Gastrocnemius medialis (tissue), 4 donors: ENCODE data around the gene IFRD2.
"Not testable (repeated sequence)": the region's sequence is repeated elsewhere in the genome, so short reads cannot be mapped to it uniquely, and the experiment has no call there.

Experiments used
- POLR2A ChIP-seq, 2 donors: fragments of 450-650 bp; IDR thresholded peaks; one replicate each; pipeline ENCODE4 v1.6.1; 2017; ENCODE audit warnings: antibody characterized with exemption in 2 of 2, mild to moderate bottlenecking in 2 of 2, moderate library complexity in 2 of 2
- TF ChIP-seq, protein P1 (sequence below), 5 experiments: fragments of 450-650 bp in 3 of 5; fragments of 200-600 bp in 2 of 5; sonication (generic) in 2 of 5; IDR thresholded peaks in 4 of 5; conservative IDR thresholded peaks in 1 of 5; 1 replicate in 4 of 5; 2 replicates in 1 of 5; pipeline ENCODE4 v1.5.1; 2016 to 2019; ENCODE audit warnings: antibody characterized with exemption in 5 of 5, mild to moderate bottlenecking in 3 of 5, moderate library complexity in 3 of 5

DNA sequence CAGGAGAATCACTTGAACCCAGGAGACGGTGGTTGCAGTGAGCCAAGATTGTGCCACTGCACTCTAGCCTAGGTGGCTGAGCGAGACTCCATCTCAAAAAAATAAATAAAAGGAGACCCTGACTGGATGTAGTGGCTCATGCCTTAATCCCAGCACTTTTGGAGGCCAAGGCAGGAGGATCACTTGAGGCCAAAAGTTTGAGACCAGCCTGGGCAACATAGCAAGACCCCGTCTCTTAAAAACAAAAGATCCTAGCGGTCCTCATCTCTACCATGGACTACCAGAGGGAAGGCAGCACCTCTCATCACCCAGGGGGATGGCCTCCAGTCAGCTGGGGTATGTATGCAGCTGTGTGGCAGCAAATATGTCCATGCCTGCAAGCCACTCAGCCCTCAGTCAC lies 30.0 kb downstream of the IFRD2 start:
- TF ChIP-seq, protein P1, sequence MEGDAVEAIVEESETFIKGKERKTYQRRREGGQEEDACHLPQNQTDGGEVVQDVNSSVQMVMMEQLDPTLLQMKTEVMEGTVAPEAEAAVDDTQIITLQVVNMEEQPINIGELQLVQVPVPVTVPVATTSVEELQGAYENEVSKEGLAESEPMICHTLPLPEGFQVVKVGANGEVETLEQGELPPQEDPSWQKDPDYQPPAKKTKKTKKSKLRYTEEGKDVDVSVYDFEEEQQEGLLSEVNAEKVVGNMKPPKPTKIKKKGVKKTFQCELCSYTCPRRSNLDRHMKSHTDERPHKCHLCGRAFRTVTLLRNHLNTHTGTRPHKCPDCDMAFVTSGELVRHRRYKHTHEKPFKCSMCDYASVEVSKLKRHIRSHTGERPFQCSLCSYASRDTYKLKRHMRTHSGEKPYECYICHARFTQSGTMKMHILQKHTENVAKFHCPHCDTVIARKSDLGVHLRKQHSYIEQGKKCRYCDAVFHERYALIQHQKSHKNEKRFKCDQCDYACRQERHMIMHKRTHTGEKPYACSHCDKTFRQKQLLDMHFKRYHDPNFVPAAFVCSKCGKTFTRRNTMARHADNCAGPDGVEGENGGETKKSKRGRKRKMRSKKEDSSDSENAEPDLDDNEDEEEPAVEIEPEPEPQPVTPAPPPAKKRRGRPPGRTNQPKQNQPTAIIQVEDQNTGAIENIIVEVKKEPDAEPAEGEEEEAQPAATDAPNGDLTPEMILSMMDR (IDR thresholded peaks at IDR 0.05 in 4 of 5, conservative IDR thresholded peaks at IDR 0.05 in 1 of 5): not testable (repeated sequence)
- TF ChIP-seq POLR2A (IDR thresholded peaks at IDR 0.05): not testable (repeated sequence)
